GM18519 (cell line): ENCODE data around the gene BABAM2.
"Not testable (repeated sequence)": the region's sequence is repeated elsewhere in the genome, so short reads cannot be mapped to it uniquely, and the experiment has no call there.

Experiments
- ATAC-seq: cut with Tn5 transposase; IDR thresholded peaks from one replicate; pipeline ENCODE4 v1.9.1; 2021; ENCODE audit warnings: mild to moderate bottlenecking, moderate library complexity; ENCODE audit not compliant: unreplicated experiment, low FRiP score

Gene BABAM2

GRCh38 chr2:27890146-27890923 lies at the start of gene BABAM2, which contains the start of gene RBKS:
TSS of gene BABAM2 (plus strand) at chr2:27890729. CDS start at chr2:27894557, 3,828 bp downstream.
TSS of gene RBKS (minus strand) at chr2:27890387. CDS start at chr2:27890345, 42 bp downstream.
- ATAC-seq, result no peak

- no peak for ATAC-seq
Measured at GRCh38 chr2:27842894-27843293, 47.6 kb upstream of the BABAM2 start.

- ATAC-seq, result no peak
Measured at GRCh38 chr2:27843992-27844391, 46.5 kb upstream of the BABAM2 start.

GRCh38 chr2:27844821-27845255 lies 45.7 kb upstream of the BABAM2 start:
- no peak for ATAC-seq

GRCh38 chr2:27847333-27847732 lies 43.2 kb upstream of the BABAM2 start:
- ATAC-seq, result no peak

- no peak for ATAC-seq
Measured at GRCh38 chr2:27849558-27850205, 40.8 kb upstream of the BABAM2 start.

GRCh38 chr2:27852691-27853090 lies 37.8 kb upstream of the BABAM2 start:
- ATAC-seq, result no peak

GRCh38 chr2:27854229-27854862 lies 36.2 kb upstream of the BABAM2 start:
- no peak for ATAC-seq

- ATAC-seq, result no peak
Measured at GRCh38 chr2:27855476-27855875, 35.1 kb upstream of the BABAM2 start.

- ATAC-seq, result no peak
Measured at GRCh38 chr2:27856386-27856785, 34.1 kb upstream of the BABAM2 start.

- no peak for ATAC-seq
Measured at GRCh38 chr2:27856956-27857355, 33.6 kb upstream of the BABAM2 start.

GRCh38 chr2:27857417-27858172 lies 32.9 kb upstream of the BABAM2 start:
- no peak for ATAC-seq

GRCh38 chr2:27860111-27860510 lies 30.4 kb upstream of the BABAM2 start:
- no peak for ATAC-seq

- ATAC-seq, result no peak
Measured at GRCh38 chr2:27863146-27863545, 27.4 kb upstream of the BABAM2 start.

- ATAC-seq, result not testable (repeated sequence)
Measured at GRCh38 chr2:27863955-27864354, 26.6 kb upstream of the BABAM2 start.

GRCh38 chr2:27866237-27866636 lies 24.3 kb upstream of the BABAM2 start:
- no peak for ATAC-seq

GRCh38 chr2:27869763-27870162 lies 20.8 kb upstream of the BABAM2 start:
- no peak for ATAC-seq

- ATAC-seq, result no peak
Measured at GRCh38 chr2:27870724-27871123, 19.8 kb upstream of the BABAM2 start.

GRCh38 chr2:27871802-27872201 lies 18.7 kb upstream of the BABAM2 start:
- ATAC-seq, result no peak

GRCh38 chr2:27873091-27873490 lies 17.4 kb upstream of the BABAM2 start:
- no peak for ATAC-seq
